GM23338 (cell line): ENCODE results near the gene C1R.

Source experiments
- CREB1 ChIP-seq: fragments of 250-450 bp; sonication (Bioruptor Pico); IDR thresholded peaks from 2 replicates; pipeline ENCODE4 v1.5.0; 2020; ENCODE audit warnings: low read depth, mild to moderate bottlenecking, moderate library complexity
- CTCF ChIP-seq, 2 experiments: fragments of 200-600 bp in 1 of 2; sonication (generic) in 1 of 2; conservative IDR thresholded peaks; 2 replicates each; pipeline versions ENCODE4 v1.5.1 to v1.6.1; 2016 to 2017; ENCODE audit warnings: antibody characterized with exemption in 2 of 2, low read depth in 2 of 2, mild to moderate bottlenecking in 2 of 2, moderate library complexity in 1 of 2
- EZH2 ChIP-seq: fragments of 200-600 bp; sonication (generic); IDR thresholded peaks from one replicate; pipeline ENCODE4 v1.8.0; 2017; ENCODE audit warnings: antibody characterized with exemption, mild to moderate bottlenecking, low read depth; ENCODE audit not compliant: unreplicated experiment
- EZH2phosphoT487 ChIP-seq: fragments of 200-600 bp; sonication (generic); IDR thresholded peaks from one replicate; pipeline ENCODE4 v1.8.1; 2018; ENCODE audit warnings: antibody characterized with exemption; ENCODE audit not compliant: unreplicated experiment
- JUNB ChIP-seq: IDR thresholded peaks from one replicate; pipeline ENCODE4 v1.6.1; 2016; ENCODE audit warnings: antibody characterized with exemption; ENCODE audit not compliant: unreplicated experiment
- POLR2AphosphoS5 ChIP-seq: IDR thresholded peaks from 2 replicates; pipeline ENCODE4 v1.6.1; 2016; ENCODE audit warnings: antibody characterized with exemption, low read depth

- TF ChIP-seq CTCF (conservative IDR thresholded peaks at IDR 0.05; ENCODE audit: low read depth in 2 of 2) (no peak), POLR2AphosphoS5 (no peak), EZH2 (no peak), CREB1 (CRISPR knock-in tag) (no peak), EZH2phosphoT487 (no peak), JUNB (no peak)
Measured at GRCh38 chr12:7122811-7123769, 30.8 kb upstream of the C1R start.
